ENCODE results near the gene GATA5. TPM values are rescaled to one million over a fixed set of nuclear protein-coding genes. Genes with fewer than 3 reads are reported as not detected.

Gene GATA5
- total RNA-seq, 1 experiment from 2014 or later, result 0.10 TPM

- no peak for DNase-seq (ENCODE audit: low spot score)
Observed at GRCh38 chr20:62454904-62455636, 20.7 kb downstream of the GATA5 start.

- DNase-seq (ENCODE audit: low spot score), result no peak
Observed at GRCh38 chr20:62453186-62453808, 22.5 kb downstream of the GATA5 start.

- DNase-seq (ENCODE audit: low spot score), result no peak
Observed at GRCh38 chr20:62452475-62453095, 23.2 kb downstream of the GATA5 start.

GRCh38 chr20:62451970-62452369, 23.8 kb downstream of the GATA5 start:
- no peak for DNase-seq (ENCODE audit: low spot score)

- DNase-seq (ENCODE audit: low spot score), result no peak
Observed at GRCh38 chr20:62451156-62451767, 24.5 kb downstream of the GATA5 start.

- no peak for DNase-seq (ENCODE audit: low spot score)
Observed at GRCh38 chr20:62449951-62450691, 25.7 kb downstream of the GATA5 start.

GRCh38 chr20:62448788-62449187, 27.0 kb downstream of the GATA5 start:
- DNase-seq (ENCODE audit: low spot score), result no peak

GRCh38 chr20:62448038-62448437, 27.8 kb downstream of the GATA5 start:
- DNase-seq (ENCODE audit: low spot score), result no peak

GRCh38 chr20:62446888-62447869, 28.6 kb downstream of the GATA5 start:
- no peak for DNase-seq (ENCODE audit: low spot score)

GRCh38 chr20:62446481-62446880, 29.3 kb downstream of the GATA5 start:
- no peak for DNase-seq (ENCODE audit: low spot score)

GRCh38 chr20:62445553-62446340, 30.0 kb downstream of the GATA5 start:
- no peak for DNase-seq (ENCODE audit: low spot score)

GRCh38 chr20:62444286-62444685, 31.5 kb downstream of the GATA5 start:
- no peak for DNase-seq (ENCODE audit: low spot score)

GRCh38 chr20:62441987-62442539, 33.7 kb downstream of the GATA5 start:
- no peak for DNase-seq (ENCODE audit: low spot score)

- no peak for DNase-seq (ENCODE audit: low spot score)
Observed at GRCh38 chr20:62439218-62439617, 36.6 kb downstream of the GATA5 start.

- DNase-seq (ENCODE audit: low spot score), result no peak
Observed at GRCh38 chr20:62437927-62438326, 37.9 kb downstream of the GATA5 start.

GRCh38 chr20:62437496-62437895, 38.3 kb downstream of the GATA5 start:
- no peak for DNase-seq (ENCODE audit: low spot score)

GRCh38 chr20:62436692-62437091, 39.1 kb downstream of the GATA5 start:
- no peak for DNase-seq (ENCODE audit: low spot score)

- no peak for DNase-seq (ENCODE audit: low spot score)
Observed at GRCh38 chr20:62433658-62434497, 41.9 kb downstream of the GATA5 start.

Measured in H4 (cell line).